ENCODE data around the gene IFT20. TPM values are rescaled to one million over a fixed set of nuclear protein-coding genes. Genes with fewer than 3 reads are reported as not detected.

IFT20 gene
- total and polyA plus RNA-seq, 2 donors (not counting 3 experiments of a cell fraction or from before 2014, with no cell fraction given): 26.5 to 45.0 TPM

DNA sequence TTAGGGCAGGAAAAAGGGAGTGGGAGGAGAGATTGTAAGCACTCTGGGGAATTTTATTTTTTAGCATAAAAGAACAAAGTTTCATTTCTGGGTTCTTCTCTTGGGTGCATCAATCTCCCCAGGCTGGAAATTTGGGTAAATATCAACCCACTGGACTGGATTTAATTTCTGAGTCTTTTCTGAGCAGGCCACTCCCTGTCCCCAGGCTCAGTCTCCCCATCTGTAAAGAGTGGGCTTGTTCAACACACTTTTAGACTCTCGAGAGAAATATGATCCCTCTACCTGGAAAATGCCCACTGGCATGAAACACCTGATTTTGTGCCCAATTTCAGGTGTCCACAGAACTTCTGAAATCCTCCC lies 35.5 kb upstream of the IFT20 start:
- CTCF ChIA-PET: interaction anchor here (6.7 kb wide), 1 partner anchor 46 kb away, joined by 36 read pairs; no protein-coding TSS in a partner anchor
- no peaks in the 10 kb centered on the region for H3K36me3 ChIP-seq (ENCODE audit: control insufficient read depth in 2 of 2, extremely low read depth in 1 of 2, insufficient read depth in 2 of 2, low read length in 2 of 2)
- peaks cover 13% of the 10 kb centered on the region for H3K4me1 ChIP-seq (ENCODE audit: control insufficient read depth, extremely low read depth, insufficient read depth, low read length)
- no TSS peak for BruUV-seq (replicated peaks)
- no peaks in the 10 kb centered on the region for H4K20me1 ChIP-seq (replicated peaks; ENCODE audit: control insufficient read depth, extremely low read depth, insufficient read depth, low read length)
- dilution Hi-C loops (cut with MboI; ENCODE audit: extremely low pct_ligation_motif_present, low sequenced_read_pairs) (no loop called here), intact Hi-C loops (cut with micrococcal nuclease) (loop anchor here (1.0 kb wide), 1 partner anchor 13 kb away; the partner anchor contains the start of gene POLDIP2)
- TF ChIP-seq MYC (IDR thresholded peaks at IDR 0.05; ENCODE audit: low read depth, low read length): no peak
- no peak for TF ChIP-seq FOS (IDR thresholded peaks at IDR 0.05; ENCODE audit: borderline replicate concordance, insufficient read depth, low read length)
- no peak for TF ChIP-seq EZH2 (IDR thresholded peaks at IDR 0.05; ENCODE audit: borderline replicate concordance, low read depth, low read length, severe bottlenecking)
- TF ChIP-seq POLR2A (IDR thresholded peaks at IDR 0.05; ENCODE audit: low read depth, low read length): no peak
- no peak for TF ChIP-seq GATA2 (IDR thresholded peaks at IDR 0.05; ENCODE audit: insufficient read depth, insufficient read length, low read depth, low read length)
- no peak for TF ChIP-seq POLR2AphosphoS5 (IDR thresholded peaks at IDR 0.05; ENCODE audit: insufficient read depth, low read depth, low read length)
- TF ChIP-seq JUN (IDR thresholded peaks at IDR 0.05; ENCODE audit: borderline replicate concordance, insufficient read depth, insufficient read length, low read depth): no peak
- no peak for TF ChIP-seq MAX (IDR thresholded peaks at IDR 0.05; ENCODE audit: insufficient read depth, insufficient read length)
- TF ChIP-seq CTCF (IDR thresholded peaks at IDR 0.05; ENCODE audit: extremely low read depth in 1 of 2, insufficient read depth in 1 of 2, low read depth in 1 of 2, low read length in 2 of 2): no peak
- H3K9me3 ChIP-seq (replicated peaks; ENCODE audit: control insufficient read depth, insufficient read depth, low read length): no peaks in the 10 kb centered on the region
- POLR2A ChIA-PET: interaction anchor here (1.6 kb wide), 1 partner anchor 24 kb away, joined by 4 read pairs; no protein-coding TSS in a partner anchor
- H3K9ac ChIP-seq (replicated peaks; ENCODE audit: extremely low read depth, insufficient read depth, low read length): no peak overlapping the region
- no peaks in the 10 kb centered on the region for H3K27me3 ChIP-seq (ENCODE audit: control insufficient read depth in 2 of 2, insufficient read depth in 2 of 2, low read length in 2 of 2)
- no peaks in the 10 kb centered on the region for H3K79me2 ChIP-seq (ENCODE audit: control insufficient read depth, insufficient read depth, low read length)
- H3K27ac ChIP-seq (ENCODE audit: insufficient read depth, low read depth, low read length): no peak overlapping the region
- no peak overlapping the region for H3K4me3 ChIP-seq (replicated peaks in 1 of 3; ENCODE audit: insufficient read depth in 1 of 3, low read depth in 1 of 3, low read length in 3 of 3)
- H3K9me1 ChIP-seq (replicated peaks; ENCODE audit: control insufficient read depth, extremely low read depth, insufficient read depth, low read length): no peaks in the 10 kb centered on the region
- DNase-seq (ENCODE audit: low read depth, low spot score) (no peak), FAIRE-seq (no peak)
- H3K4me2 ChIP-seq (ENCODE audit: insufficient read depth, low read length): peak overlapping the region; percentile 74
- no peak overlapping the region for H2AFZ ChIP-seq (ENCODE audit: low read depth, low read length)

All from endothelial cell of umbilical vein (primary cell).